ENCODE results near the gene TANGO6. TPM values are rescaled to one million over a fixed set of nuclear protein-coding genes. Genes with fewer than 3 reads are reported as not detected.

Gene TANGO6
- total RNA-seq, 2 donors from 2014 or later = 9.6 to 15.3 TPM

DNA sequence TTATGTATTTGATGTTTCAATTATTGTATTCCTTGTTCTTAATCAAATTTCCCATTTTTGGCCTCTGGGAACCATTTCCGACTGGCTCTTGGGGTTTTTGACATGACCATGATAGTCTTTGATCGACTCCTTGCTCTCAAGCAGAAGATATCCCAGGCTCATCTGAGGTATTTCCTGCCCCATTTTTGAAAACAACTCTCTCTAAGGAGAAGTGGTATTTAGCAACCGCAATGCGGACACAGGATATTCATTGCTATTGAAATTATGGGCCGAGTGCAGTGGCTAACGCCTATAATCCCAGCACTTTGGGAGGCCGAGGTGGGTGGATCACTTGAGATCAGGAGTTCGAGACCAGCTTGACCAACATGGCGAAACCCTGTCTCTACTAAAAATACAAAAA, 5.5 kb downstream of the TANGO6 start:
- 93 to 99% methylated on average over 9 of the region's 9 CpGs for WGBS, 2 experiments (ENCODE audit: insufficient coverage in 1 of 2, insufficient read length in 1 of 2)
- Mint-ChIP-seq H3K4me1 (peaks cover 7% of the 10 kb centered on the region), H3K36me3 (ENCODE audit: low read depth) (no peaks in the 10 kb centered on the region), H3K9me3 (no peaks in the 10 kb centered on the region), H3K27ac (no peak overlapping the region), H3K4me3 (no peak overlapping the region), H3K27me3 (ENCODE audit: insufficient read depth) (no peaks in the 10 kb centered on the region)
- Histone ChIP-seq H3K4me3 (ENCODE audit: low read length) (no peak overlapping the region), H3K9me3 (ENCODE audit: control insufficient read depth, low read length) (no peaks in the 10 kb centered on the region), H3K36me3 (ENCODE audit: control insufficient read depth, insufficient read depth, low read length) (no peaks in the 10 kb centered on the region), H3K9ac (ENCODE audit: extremely low read depth, low read length, poor library complexity, severe bottlenecking) (no peak overlapping the region), H3K4me1 (ENCODE audit: control insufficient read depth, insufficient read depth, low read length) (no peaks in the 10 kb centered on the region), H3K27me3 (ENCODE audit: control insufficient read depth, insufficient read depth, low read length, poor library complexity, severe bottlenecking) (no peaks in the 10 kb centered on the region), H3K27ac (ENCODE audit: low read depth, low read length) (no peak overlapping the region)
- TF ChIP-seq, protein P1, sequence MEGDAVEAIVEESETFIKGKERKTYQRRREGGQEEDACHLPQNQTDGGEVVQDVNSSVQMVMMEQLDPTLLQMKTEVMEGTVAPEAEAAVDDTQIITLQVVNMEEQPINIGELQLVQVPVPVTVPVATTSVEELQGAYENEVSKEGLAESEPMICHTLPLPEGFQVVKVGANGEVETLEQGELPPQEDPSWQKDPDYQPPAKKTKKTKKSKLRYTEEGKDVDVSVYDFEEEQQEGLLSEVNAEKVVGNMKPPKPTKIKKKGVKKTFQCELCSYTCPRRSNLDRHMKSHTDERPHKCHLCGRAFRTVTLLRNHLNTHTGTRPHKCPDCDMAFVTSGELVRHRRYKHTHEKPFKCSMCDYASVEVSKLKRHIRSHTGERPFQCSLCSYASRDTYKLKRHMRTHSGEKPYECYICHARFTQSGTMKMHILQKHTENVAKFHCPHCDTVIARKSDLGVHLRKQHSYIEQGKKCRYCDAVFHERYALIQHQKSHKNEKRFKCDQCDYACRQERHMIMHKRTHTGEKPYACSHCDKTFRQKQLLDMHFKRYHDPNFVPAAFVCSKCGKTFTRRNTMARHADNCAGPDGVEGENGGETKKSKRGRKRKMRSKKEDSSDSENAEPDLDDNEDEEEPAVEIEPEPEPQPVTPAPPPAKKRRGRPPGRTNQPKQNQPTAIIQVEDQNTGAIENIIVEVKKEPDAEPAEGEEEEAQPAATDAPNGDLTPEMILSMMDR (conservative IDR thresholded peaks at IDR 0.05) = no peak
- no peak for DNase-seq

DNA sequence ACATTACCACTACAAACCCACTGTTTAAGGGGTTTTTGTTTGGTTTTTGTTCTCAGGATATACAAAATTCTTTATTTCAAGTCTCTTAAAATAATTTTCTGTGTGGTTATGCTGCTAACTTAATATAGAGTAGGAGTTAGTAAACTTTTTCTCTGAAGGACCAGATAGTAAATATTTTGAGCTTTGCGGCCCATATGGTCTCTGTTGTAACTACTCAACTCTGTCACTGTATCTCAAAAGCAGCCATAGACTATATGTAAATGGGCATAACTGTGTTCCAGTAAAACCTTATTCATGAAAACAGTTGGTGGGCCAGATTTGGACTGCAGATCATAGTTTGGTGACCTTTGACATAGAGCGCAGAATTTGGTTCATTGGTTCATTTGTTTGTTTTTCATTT, 7.2 kb downstream of the TANGO6 start:
- peaks cover 1% of the 10 kb centered on the region for H3K9me3 Mint-ChIP-seq
- WGBS, 2 experiments (ENCODE audit: insufficient coverage in 1 of 2, insufficient read length in 1 of 2) = 100% methylated on average over 2 of the region's 2 CpGs; no CpG with 5 or more reads in 1 of the 2 experiments

DNA sequence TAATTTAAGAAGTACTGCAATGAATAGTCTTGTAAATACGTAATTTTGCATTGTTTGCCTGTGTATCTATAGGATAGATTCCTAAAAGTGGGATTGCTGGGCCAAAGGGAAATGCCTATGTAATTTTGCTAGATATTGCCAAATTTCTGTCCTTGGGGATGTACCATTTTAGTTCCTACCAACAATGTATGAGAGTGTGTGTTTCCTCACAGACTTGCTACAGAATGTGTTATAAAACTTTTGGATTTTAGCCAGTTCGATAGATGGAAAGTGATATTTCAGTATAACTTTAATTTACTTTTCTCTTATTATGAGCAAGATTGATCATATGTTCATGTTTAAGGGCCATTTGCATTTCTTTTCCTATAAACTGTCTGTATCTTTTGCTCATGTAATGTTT, 8.3 kb downstream of the TANGO6 start:
- H3K27me3 Mint-ChIP-seq (ENCODE audit: insufficient read depth) = no peaks in the 10 kb centered on the region
- WGBS, 2 experiments (ENCODE audit: insufficient coverage in 1 of 2, insufficient read length in 1 of 2) = 75 to 90% methylated on average over 1 of the region's 2 CpGs
- Histone ChIP-seq H3K4me3 (ENCODE audit: low read length) (no peak overlapping the region), H3K9ac (ENCODE audit: extremely low read depth, low read length, poor library complexity, severe bottlenecking) (no peak overlapping the region), H3K4me1 (ENCODE audit: control insufficient read depth, insufficient read depth, low read length) (no peaks in the 10 kb centered on the region), H3K27ac (ENCODE audit: low read depth, low read length) (no peak overlapping the region), H3K36me3 (ENCODE audit: control insufficient read depth, insufficient read depth, low read length) (no peaks in the 10 kb centered on the region), H3K9me3 (ENCODE audit: control insufficient read depth, low read length) (no peaks in the 10 kb centered on the region), H3K27me3 (ENCODE audit: control insufficient read depth, insufficient read depth, low read length, poor library complexity, severe bottlenecking) (no peaks in the 10 kb centered on the region)
- H3K4me1 Mint-ChIP-seq = peaks cover 1% of the 10 kb centered on the region
- DNase-seq = no peak
- H3K4me3 Mint-ChIP-seq = no peak overlapping the region
- TF ChIP-seq, protein P1 (conservative IDR thresholded peaks at IDR 0.05) = no peak
- H3K36me3 Mint-ChIP-seq (ENCODE audit: low read depth) = no peaks in the 10 kb centered on the region
- peaks cover 1% of the 10 kb centered on the region for H3K9me3 Mint-ChIP-seq
- no peak overlapping the region for H3K27ac Mint-ChIP-seq

More for the DNA sequence above, 7.2 kb downstream of the TANGO6 start:
- TF ChIP-seq, protein P1 (conservative IDR thresholded peaks at IDR 0.05) = no peak
- Mint-ChIP-seq H3K4me1 (peaks cover 1% of the 10 kb centered on the region), H3K36me3 (ENCODE audit: low read depth) (no peaks in the 10 kb centered on the region), H3K27ac (no peak overlapping the region), H3K27me3 (ENCODE audit: insufficient read depth) (no peaks in the 10 kb centered on the region), H3K4me3 (no peak overlapping the region)
- no peaks in the 10 kb centered on the region for H3K36me3 ChIP-seq (ENCODE audit: control insufficient read depth, insufficient read depth, low read length)
- no peaks in the 10 kb centered on the region for H3K27me3 ChIP-seq (ENCODE audit: control insufficient read depth, insufficient read depth, low read length, poor library complexity, severe bottlenecking)
- no peak overlapping the region for H3K9ac ChIP-seq (ENCODE audit: extremely low read depth, low read length, poor library complexity, severe bottlenecking)
- no peaks in the 10 kb centered on the region for H3K4me1 ChIP-seq (ENCODE audit: control insufficient read depth, insufficient read depth, low read length)
- DNase-seq = no peak
- no peak overlapping the region for H3K27ac ChIP-seq (ENCODE audit: low read depth, low read length)
- no peak overlapping the region for H3K4me3 ChIP-seq (ENCODE audit: low read length)
- no peaks in the 10 kb centered on the region for H3K9me3 ChIP-seq (ENCODE audit: control insufficient read depth, low read length)
